ENCODE measurements around the gene DZIP1L. TPM values are rescaled to one million over a fixed set of nuclear protein-coding genes. Genes with fewer than 3 reads are reported as not detected.

Gene DZIP1L
- total RNA-seq, 2 donors from 2014 or later, result 10.2 to 18.7 TPM

DNA sequence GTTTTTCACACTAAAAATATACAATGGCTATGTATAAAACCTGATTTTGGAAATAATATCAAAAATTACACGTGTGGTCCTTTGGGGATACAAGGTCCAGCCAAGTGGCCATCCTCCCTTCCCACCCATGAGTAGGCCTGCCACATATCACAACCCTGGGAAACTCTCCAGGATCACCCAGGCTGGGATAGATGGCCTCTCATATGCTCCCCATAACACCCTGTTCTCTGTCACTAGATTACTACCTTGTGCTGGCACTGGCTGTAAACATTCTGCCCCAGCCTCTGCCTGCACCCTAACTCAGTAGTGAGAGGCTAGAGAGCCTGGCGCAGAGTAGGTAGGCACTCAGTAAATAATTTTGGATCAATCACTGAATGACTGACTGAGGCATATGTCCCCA is 53.4 kb downstream of the DZIP1L start:
- Histone ChIP-seq H3K4me1 (replicated peaks) (no peaks in the 10 kb centered on the region), H3K4me3 (no peak overlapping the region), H3K27ac (no peak overlapping the region), H3K36me3 (no peaks in the 10 kb centered on the region), H3K9me3 (no peaks in the 10 kb centered on the region), H3K27me3 (replicated peaks; ENCODE audit: insufficient read depth) (no peaks in the 10 kb centered on the region)
- 92% methylated on average over 2 of the region's 2 CpGs for WGBS
- DNase-seq (ENCODE audit: low spot score), result no peak
- intact Hi-C loops (cut with DNase I), result no loop called here
- TF ChIP-seq, protein P1, sequence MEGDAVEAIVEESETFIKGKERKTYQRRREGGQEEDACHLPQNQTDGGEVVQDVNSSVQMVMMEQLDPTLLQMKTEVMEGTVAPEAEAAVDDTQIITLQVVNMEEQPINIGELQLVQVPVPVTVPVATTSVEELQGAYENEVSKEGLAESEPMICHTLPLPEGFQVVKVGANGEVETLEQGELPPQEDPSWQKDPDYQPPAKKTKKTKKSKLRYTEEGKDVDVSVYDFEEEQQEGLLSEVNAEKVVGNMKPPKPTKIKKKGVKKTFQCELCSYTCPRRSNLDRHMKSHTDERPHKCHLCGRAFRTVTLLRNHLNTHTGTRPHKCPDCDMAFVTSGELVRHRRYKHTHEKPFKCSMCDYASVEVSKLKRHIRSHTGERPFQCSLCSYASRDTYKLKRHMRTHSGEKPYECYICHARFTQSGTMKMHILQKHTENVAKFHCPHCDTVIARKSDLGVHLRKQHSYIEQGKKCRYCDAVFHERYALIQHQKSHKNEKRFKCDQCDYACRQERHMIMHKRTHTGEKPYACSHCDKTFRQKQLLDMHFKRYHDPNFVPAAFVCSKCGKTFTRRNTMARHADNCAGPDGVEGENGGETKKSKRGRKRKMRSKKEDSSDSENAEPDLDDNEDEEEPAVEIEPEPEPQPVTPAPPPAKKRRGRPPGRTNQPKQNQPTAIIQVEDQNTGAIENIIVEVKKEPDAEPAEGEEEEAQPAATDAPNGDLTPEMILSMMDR (IDR thresholded peaks at IDR 0.05), result no peak
- TF ChIP-seq POLR2AphosphoS5 (IDR thresholded peaks at IDR 0.05), result no peak
- no peak for TF ChIP-seq POLR2A (IDR thresholded peaks at IDR 0.05)

DNA sequence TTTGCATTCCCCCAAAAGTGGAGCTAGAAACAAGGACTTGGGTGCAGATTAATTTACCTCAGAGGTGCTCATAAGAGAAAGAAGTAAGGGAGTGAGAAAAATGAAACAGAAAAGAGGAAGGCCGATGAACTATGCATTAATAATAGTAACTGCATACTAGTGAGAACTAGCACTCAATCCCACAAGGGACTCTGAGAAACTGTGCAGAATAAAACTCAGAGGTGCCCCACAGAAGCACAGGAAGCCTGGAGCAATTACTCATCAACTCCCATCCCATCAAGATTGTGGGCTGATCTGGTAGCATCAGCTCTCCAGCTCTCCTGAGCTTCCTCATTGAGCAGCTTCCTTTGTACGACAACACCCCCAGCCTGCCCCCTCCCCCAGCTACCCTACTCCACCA is 54.6 kb downstream of the DZIP1L start:
- Histone ChIP-seq H3K36me3 (no peaks in the 10 kb centered on the region), H3K4me1 (replicated peaks) (no peaks in the 10 kb centered on the region), H3K9me3 (no peaks in the 10 kb centered on the region), H3K27me3 (replicated peaks; ENCODE audit: insufficient read depth) (no peaks in the 10 kb centered on the region), H3K27ac (no peak overlapping the region), H3K4me3 (no peak overlapping the region)
- DNase-seq (ENCODE audit: low spot score), result no peak
- TF ChIP-seq, protein P1 (IDR thresholded peaks at IDR 0.05), result no peak
- TF ChIP-seq POLR2AphosphoS5 (IDR thresholded peaks at IDR 0.05), result no peak
- WGBS, result 44% methylated on average over 2 of the region's 2 CpGs
- intact Hi-C loops (cut with DNase I), result no loop called here

DNA sequence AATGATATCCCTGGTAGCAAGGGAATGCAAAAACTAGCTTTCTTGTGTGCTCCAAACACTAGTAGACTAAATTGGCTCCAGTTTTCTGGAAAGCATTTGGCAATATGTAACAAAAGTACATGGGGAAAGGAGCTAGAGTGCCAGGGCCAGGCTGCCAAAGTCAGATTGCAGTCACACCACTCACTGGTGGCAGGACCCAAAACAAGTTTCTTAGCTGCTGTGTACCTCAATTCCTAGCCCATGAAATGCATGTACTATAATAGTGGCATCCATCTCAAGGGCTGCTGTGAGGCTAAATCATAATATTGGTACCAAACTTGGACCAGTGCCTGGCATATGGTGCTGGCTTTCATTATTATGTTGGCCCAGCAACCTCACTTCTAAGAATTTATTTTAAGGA is 56.1 kb downstream of the DZIP1L start:
- no peak for TF ChIP-seq POLR2AphosphoS5 (IDR thresholded peaks at IDR 0.05)
- no peak for TF ChIP-seq POLR2A (IDR thresholded peaks at IDR 0.05)
- TF ChIP-seq, protein P1 (IDR thresholded peaks at IDR 0.05), result no peak
- intact Hi-C loops (cut with DNase I), result no loop called here
- no peaks in the 10 kb centered on the region for H3K4me1 ChIP-seq (replicated peaks)
- no peak overlapping the region for H3K27ac ChIP-seq
- DNase-seq (ENCODE audit: low spot score), result no peak
- H3K27me3 ChIP-seq (replicated peaks; ENCODE audit: insufficient read depth), result no peaks in the 10 kb centered on the region
- no peaks in the 10 kb centered on the region for H3K9me3 ChIP-seq
- H3K36me3 ChIP-seq, result no peaks in the 10 kb centered on the region
- no peak overlapping the region for H3K4me3 ChIP-seq

DNA sequence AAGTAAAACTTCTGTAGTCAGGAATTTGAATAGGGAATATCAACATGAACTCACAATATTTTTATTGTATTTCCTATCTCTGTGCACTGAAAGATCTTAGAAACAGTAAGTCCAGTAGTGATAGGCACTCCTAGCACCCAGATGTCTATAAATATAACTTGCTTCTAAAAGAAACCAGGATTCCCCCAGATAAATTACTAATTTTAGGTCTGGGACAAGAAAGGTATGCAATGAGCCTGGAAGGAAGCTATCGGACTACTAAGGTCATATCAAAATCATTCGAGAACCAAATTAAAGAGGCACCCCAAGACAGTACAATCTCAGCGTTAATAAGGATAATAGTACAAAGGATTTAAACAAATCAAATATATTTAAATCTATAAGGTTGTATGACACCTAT is 58.0 kb downstream of the DZIP1L start:
- Histone ChIP-seq H3K4me1 (replicated peaks) (no peaks in the 10 kb centered on the region), H3K36me3 (no peaks in the 10 kb centered on the region), H3K27ac (no peak overlapping the region), H3K27me3 (replicated peaks; ENCODE audit: insufficient read depth) (no peaks in the 10 kb centered on the region), H3K4me3 (no peak overlapping the region), H3K9me3 (no peaks in the 10 kb centered on the region)
- WGBS, result 90% methylated on average over 3 of the region's 3 CpGs
- TF ChIP-seq POLR2AphosphoS5 (IDR thresholded peaks at IDR 0.05) (no peak), POLR2A (IDR thresholded peaks at IDR 0.05) (no peak)
- TF ChIP-seq, protein P1 (IDR thresholded peaks at IDR 0.05), result no peak
- DNase-seq (ENCODE audit: low spot score), result no peak
- intact Hi-C loops (cut with DNase I), result no loop called here

DNA sequence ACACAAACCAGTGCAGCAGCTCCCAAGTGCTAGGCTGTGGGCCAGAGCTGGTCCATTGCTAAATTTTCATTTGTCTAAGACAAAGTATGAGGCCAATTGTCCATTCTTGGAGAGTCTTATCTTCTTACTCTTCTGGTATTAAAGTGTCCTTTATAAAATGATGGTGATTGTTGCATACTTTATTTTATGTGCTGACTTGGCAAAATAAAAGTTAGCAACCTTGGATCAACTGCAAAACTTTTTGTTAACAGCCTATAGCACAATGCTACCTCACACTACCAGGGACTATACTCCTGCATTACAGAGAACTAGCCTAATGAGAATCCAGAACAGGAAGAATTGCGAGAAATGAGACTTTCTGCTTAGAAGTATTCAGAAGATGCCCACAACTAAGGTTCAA is 61.4 kb downstream of the DZIP1L start:
- Histone ChIP-seq H3K36me3 (no peaks in the 10 kb centered on the region), H3K9me3 (no peaks in the 10 kb centered on the region), H3K27ac (no peak overlapping the region), H3K27me3 (replicated peaks; ENCODE audit: insufficient read depth) (no peaks in the 10 kb centered on the region), H3K4me1 (replicated peaks) (no peaks in the 10 kb centered on the region), H3K4me3 (no peak overlapping the region)
- TF ChIP-seq POLR2A (IDR thresholded peaks at IDR 0.05), result no peak
- no peak for TF ChIP-seq POLR2AphosphoS5 (IDR thresholded peaks at IDR 0.05)
- TF ChIP-seq, protein P1 (IDR thresholded peaks at IDR 0.05), result no peak
- 96% methylated on average over 1 of the region's 1 CpG for WGBS
- no peak for DNase-seq (ENCODE audit: low spot score)
- intact Hi-C loops (cut with DNase I), result no loop called here

Measured in prostate gland (tissue), 2 donors.